Measurements from ENCODE around the gene GNE. TPM values are rescaled to one million over a fixed set of nuclear protein-coding genes. Genes with fewer than 3 reads are reported as not detected.

GNE gene
- total and polyA plus RNA-seq, 5 donors from 2014 or later, result 3.4 to 15.7 (median 5.3) TPM

- peak overlapping the region in 1 of 3 donors; percentile 71 for H3K27ac Mint-ChIP-seq
- ATAC-seq (ENCODE audit: low read depth in 2 of 2) (peak; percentile 92 to 95), DNase-seq (peak; percentile 71 to 79 (median 78))
- Histone ChIP-seq H3K4me1 (ENCODE audit: control insufficient read depth, insufficient read depth, low read length, poor library complexity, severe bottlenecking) (peaks cover 11% of the 10 kb centered on the region), H3K27ac (ENCODE audit: insufficient read depth, low read length, poor library complexity, severe bottlenecking) (no peak overlapping the region), H3K4me3 (ENCODE audit: low read depth, low read length) (peak overlapping the region; percentile 48), H3K9me3 (ENCODE audit: control insufficient read depth in 2 of 2, low read length in 2 of 2) (no peaks in the 10 kb centered on the region), H3K36me3 (ENCODE audit: control insufficient read depth, insufficient read depth, low read length) (peaks cover 5% of the 10 kb centered on the region), H3K27me3 (ENCODE audit: control insufficient read depth, insufficient read depth, low read length) (no peaks in the 10 kb centered on the region)
- peaks cover 11% of the 10 kb centered on the region for H3K36me3 Mint-ChIP-seq
- peak overlapping the region; percentile 75 to 79 (median 77) for H3K4me3 Mint-ChIP-seq
- no peaks in the 10 kb centered on the region for H3K9me3 Mint-ChIP-seq
- peaks cover 0 to 18% (median 6%) of the 10 kb centered on the region in 4 donors for H3K4me1 Mint-ChIP-seq
- no peaks in the 10 kb centered on the region for H3K27me3 Mint-ChIP-seq
Observed at GRCh38 chr9:36166168-36166927, 91.9 kb downstream of the GNE start.

DNA sequence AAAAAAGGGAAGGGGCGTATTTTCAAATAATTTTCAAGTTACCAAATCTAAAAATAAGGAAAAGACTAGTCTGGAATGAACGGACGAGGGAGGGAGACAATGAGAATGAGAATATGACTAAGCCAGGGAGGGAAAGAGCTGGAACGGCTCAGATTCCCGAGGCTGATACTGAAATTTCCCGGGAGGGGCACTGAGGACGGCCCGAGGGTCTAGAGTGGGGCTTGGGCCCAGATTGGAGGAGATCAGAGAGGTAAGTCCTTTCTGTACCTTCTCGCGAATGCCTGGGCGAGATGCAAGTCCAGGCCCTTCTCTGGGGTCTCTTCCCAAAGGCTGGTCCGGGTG lies 92.5 kb downstream of the GNE start:
- no peak for DNase-seq
- H3K4me1 ChIP-seq (ENCODE audit: control insufficient read depth, insufficient read depth, low read length, poor library complexity, severe bottlenecking), result peaks cover 11% of the 10 kb centered on the region
- H3K9me3 ChIP-seq (ENCODE audit: control insufficient read depth in 2 of 2, low read length in 2 of 2), result no peaks in the 10 kb centered on the region
- Mint-ChIP-seq H3K4me1 (peaks cover 0 to 19% (median 7%) of the 10 kb centered on the region in 4 donors), H3K9me3 (no peaks in the 10 kb centered on the region), H3K4me3 (peak overlapping the region in 3 of 4 donors; percentile 24 to 75 (median 26)), H3K27ac (peak overlapping the region in 1 of 3 donors; percentile 52), H3K36me3 (peaks cover 17% of the 10 kb centered on the region), H3K27me3 (no peaks in the 10 kb centered on the region)
- no peaks in the 10 kb centered on the region for H3K27me3 ChIP-seq (ENCODE audit: control insufficient read depth, insufficient read depth, low read length)
- H3K4me3 ChIP-seq (ENCODE audit: low read depth, low read length), result no peak overlapping the region
- ATAC-seq (ENCODE audit: low read depth in 2 of 2), result no peak
- H3K36me3 ChIP-seq (ENCODE audit: control insufficient read depth, insufficient read depth, low read length), result peaks cover 5% of the 10 kb centered on the region
- no peak overlapping the region for H3K27ac ChIP-seq (ENCODE audit: insufficient read depth, low read length, poor library complexity, severe bottlenecking)

GRCh38 chr9:36164989-36165388 lies 93.3 kb downstream of the GNE start:
- Mint-ChIP-seq H3K4me1 (peaks cover 0 to 19% (median 9%) of the 10 kb centered on the region in 4 donors), H3K9me3 (no peaks in the 10 kb centered on the region), H3K4me3 (peak overlapping the region in 2 of 4 donors; percentile 47 to 56), H3K36me3 (peaks cover 23% of the 10 kb centered on the region), H3K27me3 (no peaks in the 10 kb centered on the region), H3K27ac (no peak overlapping the region)
- Histone ChIP-seq H3K27me3 (ENCODE audit: control insufficient read depth, insufficient read depth, low read length) (no peaks in the 10 kb centered on the region), H3K27ac (ENCODE audit: insufficient read depth, low read length, poor library complexity, severe bottlenecking) (no peak overlapping the region), H3K9me3 (ENCODE audit: control insufficient read depth in 2 of 2, low read length in 2 of 2) (no peaks in the 10 kb centered on the region), H3K36me3 (ENCODE audit: control insufficient read depth, insufficient read depth, low read length) (peaks cover 7% of the 10 kb centered on the region), H3K4me3 (ENCODE audit: low read depth, low read length) (no peak overlapping the region), H3K4me1 (ENCODE audit: control insufficient read depth, insufficient read depth, low read length, poor library complexity, severe bottlenecking) (peaks cover 11% of the 10 kb centered on the region)
- DNase-seq, result no peak
- ATAC-seq (ENCODE audit: low read depth in 2 of 2), result no peak

Other genes with a start within 250 kb of the GNE start
- gene RECK, start 221.5 kb downstream of the GNE start, total RNA-seq, result 6.5 TPM
- 10 to 100 TPM in 2 of 4 donors, 1 to 10 TPM in 2; 5.5 to 12.6 (median 8.7) TPM for gene RECK, start 221.5 kb downstream of the GNE start, polyA plus RNA-seq
- 55.7 TPM for gene GLIPR2, start 121.7 kb downstream of the GNE start, total RNA-seq
- 100 to 1,000 TPM; 106 to 175 (median 139) TPM for gene GLIPR2, start 121.7 kb downstream of the GNE start, polyA plus RNA-seq
- 1.4 TPM for gene CCIN, start 89.1 kb downstream of the GNE start, total RNA-seq
- gene CCIN, start 89.1 kb downstream of the GNE start, polyA plus RNA-seq, result under 1 TPM in 1 of 4 donors, not detected in 3; 0.38 TPM
- 46.7 TPM for gene CLTA, start 67.5 kb downstream of the GNE start, total RNA-seq
- gene CLTA, start 67.5 kb downstream of the GNE start, polyA plus RNA-seq, result 100 to 1,000 TPM; 152 to 175 (median 168) TPM
- 103 TPM for gene RNF38, start 141.8 kb upstream of the GNE start, total RNA-seq
- 10 to 100 TPM; 16.0 to 22.8 (median 19.2) TPM for gene RNF38, start 141.8 kb upstream of the GNE start, polyA plus RNA-seq

Measured in CD4-positive, CD25-positive, alpha-beta regulatory T cell (primary cell).